Endothelial cell of hepatic sinusoid (primary cell): ENCODE measurements around the gene ARHGAP29.

ENCODE experiments used
- in situ Hi-C: cut with HindIII; loops from 2 replicates; pipeline ENCODE4 v1.10.0; 2017; ENCODE audit warnings: low sequenced_read_pairs

ARHGAP29 gene

GRCh38 chr1:94237291-94238226, at the start of gene ARHGAP29:
Gene ARHGAP29, minus strand, starts transcription at chr1:94237584. Its CDS starts 5,973 bp downstream, at chr1:94231611.
- in situ Hi-C loops, result no loop called here

- in situ Hi-C loops, result no loop called here
Observed at GRCh38 chr1:94286864-94287437, 49.6 kb upstream of the ARHGAP29 start.

GRCh38 chr1:94285031-94285654, 47.8 kb upstream of the ARHGAP29 start:
- in situ Hi-C loops, result no loop called here

- in situ Hi-C loops, result no loop called here
Observed at GRCh38 chr1:94284476-94284875, 47.1 kb upstream of the ARHGAP29 start.

GRCh38 chr1:94283462-94283861, 46.1 kb upstream of the ARHGAP29 start:
- in situ Hi-C loops, result no loop called here

GRCh38 chr1:94282143-94282711, 44.8 kb upstream of the ARHGAP29 start:
- in situ Hi-C loops, result no loop called here

- in situ Hi-C loops, result no loop called here
Observed at GRCh38 chr1:94281361-94282142, 44.2 kb upstream of the ARHGAP29 start.

- in situ Hi-C loops, result no loop called here
Observed at GRCh38 chr1:94280541-94280940, 43.2 kb upstream of the ARHGAP29 start.

GRCh38 chr1:94279462-94279861, 42.1 kb upstream of the ARHGAP29 start:
- in situ Hi-C loops, result no loop called here

- in situ Hi-C loops, result no loop called here
Observed at GRCh38 chr1:94279038-94279437, 41.7 kb upstream of the ARHGAP29 start.

- in situ Hi-C loops, result no loop called here
Observed at GRCh38 chr1:94276988-94277434, 39.6 kb upstream of the ARHGAP29 start.

GRCh38 chr1:94275083-94275482, 37.7 kb upstream of the ARHGAP29 start:
- in situ Hi-C loops, result no loop called here

- in situ Hi-C loops, result no loop called here
Observed at GRCh38 chr1:94274561-94274960, 37.2 kb upstream of the ARHGAP29 start.

GRCh38 chr1:94273111-94273510, 35.7 kb upstream of the ARHGAP29 start:
- in situ Hi-C loops, result no loop called here

GRCh38 chr1:94272388-94272787, 35.0 kb upstream of the ARHGAP29 start:
- in situ Hi-C loops, result no loop called here

GRCh38 chr1:94271373-94271772, 34.0 kb upstream of the ARHGAP29 start:
- in situ Hi-C loops, result no loop called here

- in situ Hi-C loops, result no loop called here
Observed at GRCh38 chr1:94270801-94271203, 33.4 kb upstream of the ARHGAP29 start.

- in situ Hi-C loops, result no loop called here
Observed at GRCh38 chr1:94269921-94270320, 32.5 kb upstream of the ARHGAP29 start.

- in situ Hi-C loops, result no loop called here
Observed at GRCh38 chr1:94265906-94266305, 28.5 kb upstream of the ARHGAP29 start.

- in situ Hi-C loops, result no loop called here
Observed at GRCh38 chr1:94265011-94265422, 27.6 kb upstream of the ARHGAP29 start.
